Breast epithelium (tissue), 3 donors: ENCODE results near the gene SDHC.

ENCODE experiments used
- CTCF ChIP-seq, 3 donors: fragments of 450-650 bp; IDR thresholded peaks; one replicate each; pipeline ENCODE4 v1.5.1; 2016 to 2017; ENCODE audit warnings: antibody characterized with exemption in 3 of 3, mild to moderate bottlenecking in 3 of 3, moderate library complexity in 3 of 3
- POLR2A ChIP-seq: fragments of 450-650 bp; IDR thresholded peaks from one replicate; pipeline ENCODE4 v1.6.1; 2016; ENCODE audit warnings: antibody characterized with exemption, mild to moderate bottlenecking, moderate library complexity
- POLR2AphosphoS5 ChIP-seq, 3 donors: sonication (generic); formaldehyde crosslinking; IDR thresholded peaks; one replicate each; pipeline ENCODE4 v1.6.1; 2017; ENCODE audit warnings: antibody characterized with exemption in 3 of 3

- TF ChIP-seq CTCF (IDR thresholded peaks at IDR 0.05), result no peak
- TF ChIP-seq POLR2AphosphoS5 (IDR thresholded peaks at IDR 0.05), result no peak
- TF ChIP-seq POLR2A, result no peak
Observed at GRCh38 chr1:161402446-161402845, 88.3 kb downstream of the SDHC start.
